B cell (primary cell): Measurements from ENCODE around the gene AMOTL1. TPM values are rescaled to one million over a fixed set of nuclear protein-coding genes. Genes with fewer than 3 reads are reported as not detected.

ENCODE experiments used
- ATAC-seq: fragments of 200-7000 bp; cut with Tn5 transposase; one replicate; pipeline ENCODE4 v1.10.0; 2021; ENCODE audit warnings: low read depth, mild to moderate bottlenecking, moderate number of reproducible peaks, moderate library complexity
- CTCF ChIA-PET: fragments of 350-600 bp; sonication (Branson Sonifier 250); formaldehyde crosslinking; loops from one replicate; lab custom pipeline; 2021; ENCODE audit warnings: antibody characterized with exemption, inconsistent platforms; lab: Charles Lee
- POLR2A ChIA-PET: fragments of 350-600 bp; sonication (Branson Sonifier 250); formaldehyde crosslinking; loops from one replicate; lab custom pipeline; 2021; ENCODE audit warnings: antibody characterized with exemption; lab: Charles Lee
- DNase-seq: peaks from one replicate; pipeline ENCODE4 v3.0.0; 2013
- H2AFZ ChIP-seq: 2 replicates; pipeline ENCODE4 v1.6.1; 2012; ENCODE audit warnings: mild to moderate bottlenecking, low read depth, low read length; ENCODE audit not compliant: insufficient read depth, poor library complexity, severe bottlenecking
- H3K27ac ChIP-seq, 2 donors: 1 replicate in 1 of 2; 2 replicates in 1 of 2; pipeline ENCODE4 v1.5.1; 2012 to 2013; ENCODE audit warnings: low read length in 2 of 2, mild to moderate bottlenecking in 2 of 2, moderate library complexity in 1 of 2
- H3K27me3 ChIP-seq, 4 experiments: fragments of 200-600 bp in 1 of 4; sonication (generic) in 1 of 4; replicated peaks in 1 of 4; 1 replicate in 2 of 4; 2 replicates in 2 of 4; pipeline versions ENCODE4 v1.6.1 to v1.7.0; 2013 to 2016; ENCODE audit warnings: low read length in 3 of 4, mild to moderate bottlenecking in 2 of 4, mixed read lengths in 1 of 4, moderate library complexity in 1 of 4; ENCODE audit not compliant: insufficient read depth in 4 of 4, control insufficient read depth in 3 of 4; ENCODE audit errors: control extremely low read depth in 1 of 4
- H3K36me3 ChIP-seq, 2 experiments: replicated peaks in 1 of 2; 1 replicate in 1 of 2; 2 replicates in 1 of 2; pipeline versions ENCODE4 v1.6.1 to v1.7.1; 2013; ENCODE audit warnings: low read length in 1 of 2; ENCODE audit not compliant: insufficient read depth in 2 of 2, control insufficient read depth in 1 of 2; ENCODE audit errors: control extremely low read depth in 1 of 2, extremely low read depth in 1 of 2
- H3K4me1 ChIP-seq, 2 donors: fragments of 200-600 bp in 1 of 2; sonication (generic) in 1 of 2; 1 replicate in 1 of 2; 2 replicates in 1 of 2; pipeline versions ENCODE4 v1.5.1 to v1.6.1; 2013 to 2017; ENCODE audit warnings: low read length in 2 of 2; ENCODE audit not compliant: control insufficient read depth in 2 of 2, insufficient read depth in 2 of 2
- H3K4me2 ChIP-seq: replicated peaks from 2 replicates; pipeline ENCODE3; 2012; ENCODE audit warnings: mild to moderate bottlenecking, low read depth, low read length; ENCODE audit not compliant: poor library complexity, severe bottlenecking
- H3K4me3 ChIP-seq, 5 experiments: fragments of 200-600 bp in 1 of 5; sonication (generic) in 1 of 5; 1 replicate in 3 of 5; 2 replicates in 2 of 5; pipeline versions ENCODE4 v1.5.1 to v1.7.0; 2011 to 2016; ENCODE audit warnings: low read length in 4 of 5, mild to moderate bottlenecking in 4 of 5, low read depth in 2 of 5, control low read depth in 1 of 5, moderate library complexity in 1 of 5; ENCODE audit not compliant: insufficient read depth in 1 of 5; ENCODE audit errors: control extremely low read depth in 1 of 5, extremely low read depth in 1 of 5
- H3K79me2 ChIP-seq: fragments of 200-600 bp; sonication (generic); one replicate; pipeline ENCODE4 v1.6.0; 2016; ENCODE audit warnings: low read length; ENCODE audit not compliant: control insufficient read depth, insufficient read depth
- H3K9ac ChIP-seq: fragments of 200-600 bp; sonication (generic); 2 replicates; pipeline ENCODE4 v1.6.1; 2017; ENCODE audit warnings: mild to moderate bottlenecking, low read length, moderate library complexity
- H3K9me3 ChIP-seq, 3 donors: one replicate each; pipeline versions ENCODE4 v1.6.1 to v1.7.1; 2013; ENCODE audit warnings: low read length in 2 of 3; ENCODE audit not compliant: control insufficient read depth in 2 of 3, insufficient read depth in 1 of 3; ENCODE audit errors: control extremely low read depth in 1 of 3
- H4K20me1 ChIP-seq: 2 replicates; pipeline ENCODE4 v1.6.0; 2012; ENCODE audit warnings: mild to moderate bottlenecking, low read length; ENCODE audit not compliant: insufficient read depth, control insufficient read depth, poor library complexity, severe bottlenecking
- H3K27ac Mint-ChIP-seq: one replicate; pipeline ENCODE4 v1.8.0; 2021; ENCODE audit warnings: mixed read lengths
- H3K27me3 Mint-ChIP-seq: one replicate; pipeline ENCODE4 v1.8.0; 2021; ENCODE audit warnings: mixed read lengths
- H3K4me1 Mint-ChIP-seq: one replicate; pipeline ENCODE4 v1.8.0; 2021; ENCODE audit warnings: mixed read lengths
- H3K4me3 Mint-ChIP-seq: one replicate; pipeline ENCODE4 v1.8.0; 2021; ENCODE audit warnings: mixed read lengths
- H3K9me3 Mint-ChIP-seq: one replicate; pipeline ENCODE4 v1.8.0; 2022; ENCODE audit warnings: mixed read lengths; ENCODE audit not compliant: insufficient read depth
- CTCF ChIP-seq: fragments of 200-600 bp; IDR thresholded peaks from one replicate; pipeline ENCODE4 v1.8.0; 2022; ENCODE audit warnings: antibody characterized with exemption, mild to moderate bottlenecking
- EZH2 ChIP-seq: IDR thresholded peaks from 2 replicates; pipeline ENCODE4 v1.6.1; 2012; ENCODE audit warnings: borderline replicate concordance, low read depth, mild to moderate bottlenecking, moderate library complexity, low read length; ENCODE audit not compliant: insufficient read depth, poor library complexity, severe bottlenecking
- WGBS: methylation state at CpG from one replicate; pipeline ENCODE4 v1.1.5; 2013; ENCODE audit warnings: missing lambda C conversion rate; ENCODE audit not compliant: insufficient coverage; 5-methylcytosine and 5-hydroxymethylcytosine counted together
- intact Hi-C: fragments of 100-400 bp; cut with micrococcal nuclease; formaldehyde crosslinking; loops from one replicate; pipeline ENCODE4 v1.10.0; 2022
- polyA plus RNA-seq: library from polyadenylated mRNA; depleted of rRNA; stranded (reverse); fragments of >200 nt; gene quantifications from 2 replicates; pipeline ENCODE4 v1.2.3, GENCODE V29; 2012
- total RNA-seq, 2 donors: library from RNA; stranded (reverse); fragments of 120-200 nt in 1 of 2; gene quantifications; 1 replicate in 1 of 2; 2 replicates in 1 of 2; pipeline versions ENCODE4 v1.2.3 to v1.2.4, GENCODE V29; 2013 to 2022

The AMOTL1 gene
- total and polyA plus RNA-seq, 2 donors (not counting 1 experiment from before 2014, with no cell fraction given): 0.04 to 0.30 TPM

- H3K27ac Mint-ChIP-seq: no peak overlapping the region
- Histone ChIP-seq H3K9ac (no peak overlapping the region), H3K36me3 (no peaks in the 10 kb centered on the region), H3K27ac (no peak overlapping the region), H3K27me3 (no peaks in the 10 kb centered on the region), H3K9me3 (no peaks in the 10 kb centered on the region), H3K4me2 (no peak overlapping the region), H2AFZ (no peak overlapping the region), H3K79me2 (no peaks in the 10 kb centered on the region), H3K4me1 (no peaks in the 10 kb centered on the region), H4K20me1 (no peaks in the 10 kb centered on the region), H3K4me3 (no peak overlapping the region)
- ChIA-PET POLR2A (no interaction called here), CTCF (no interaction called here)
- no peak for ATAC-seq
- no peak for DNase-seq
- H3K4me1 Mint-ChIP-seq: no peaks in the 10 kb centered on the region
- H3K4me3 Mint-ChIP-seq: no peak overlapping the region
- no peaks in the 10 kb centered on the region for H3K9me3 Mint-ChIP-seq
- 100% methylated on average over 2 of the region's 4 CpGs for WGBS
- TF ChIP-seq CTCF: no peak
- TF ChIP-seq EZH2: no peak
- intact Hi-C loops: no loop called here
- H3K27me3 Mint-ChIP-seq: no peaks in the 10 kb centered on the region
Observed at GRCh38 chr11:94832604-94833235, 64.6 kb downstream of the AMOTL1 start.

GRCh38 chr11:94834911-94835593 lies 66.9 kb downstream of the AMOTL1 start:
- WGBS: 98% methylated on average over 4 of the region's 4 CpGs
- no peaks in the 10 kb centered on the region for H3K36me3 ChIP-seq
- no peaks in the 10 kb centered on the region for H3K9me3 ChIP-seq
- no peak overlapping the region for H3K27ac ChIP-seq
- Mint-ChIP-seq H3K4me3 (no peak overlapping the region), H3K27ac (no peak overlapping the region), H3K27me3 (no peaks in the 10 kb centered on the region), H3K4me1 (no peaks in the 10 kb centered on the region), H3K9me3 (no peaks in the 10 kb centered on the region)
- H3K27me3 ChIP-seq: no peaks in the 10 kb centered on the region
- H4K20me1 ChIP-seq: no peaks in the 10 kb centered on the region
- no peak overlapping the region for H3K4me2 ChIP-seq
- no peak overlapping the region for H2AFZ ChIP-seq
- TF ChIP-seq EZH2 (no peak), CTCF (no peak)
- CTCF ChIA-PET: interaction anchor here (1.0 kb wide), 2 partner anchors 9 to 12 kb away, joined by 3 read pairs; no protein-coding TSS in a partner anchor
- H3K4me1 ChIP-seq: no peaks in the 10 kb centered on the region
- no peaks in the 10 kb centered on the region for H3K79me2 ChIP-seq
- no peak for ATAC-seq
- H3K9ac ChIP-seq: no peak overlapping the region
- intact Hi-C loops: no loop called here
- POLR2A ChIA-PET: no interaction called here
- no peak for DNase-seq
- H3K4me3 ChIP-seq: no peak overlapping the region
